ENCODE data around the gene PRKCZ. TPM values are rescaled to one million over a fixed set of nuclear protein-coding genes. Genes with fewer than 3 reads are reported as not detected.

Gene PRKCZ
- polyA plus RNA-seq, 1 of the 3 experiments (the other 2 are of a cell fraction), result 24.2 TPM

GRCh38 chr1:2174348-2175054 lies 124.3 kb downstream of the PRKCZ start (continued):
- no peak for TF ChIP-seq ZBTB33 (IDR thresholded peaks at IDR 0.05; ENCODE audit: borderline replicate concordance, low read depth)
- TF ChIP-seq EZH2phosphoT487 (IDR thresholded peaks at IDR 0.05; ENCODE audit: borderline replicate concordance, low read depth), result no peak
- TF ChIP-seq ELF1 (IDR thresholded peaks at IDR 0.05), result no peak
- TF ChIP-seq MEF2A (IDR thresholded peaks at IDR 0.05; ENCODE audit: borderline replicate concordance, low read depth), result no peak
- TF ChIP-seq SMC3 (IDR thresholded peaks at IDR 0.05; ENCODE audit: low read depth, low read length), result peak; percentile 60; the same call in 1 of the 2 replicates

- no peak for DNase-seq
- WGBS (ENCODE audit: low lambda C conversion rate), result 91% methylated on average over 9 of the region's 9 CpGs
- POLR2A ChIA-PET, result interaction anchor here (1.2 kb wide), 1 partner anchor 11 kb away, joined by 4 read pairs; no protein-coding TSS in a partner anchor
- no peaks in the 10 kb centered on the region for H3F3A ChIP-seq (replicated peaks; ENCODE audit: insufficient read depth)
- H3K9ac ChIP-seq, result no peak overlapping the region
- CTCF ChIA-PET, result interaction anchor here (0.6 to 5.4 kb wide), 38 partner anchors 9 to 350 kb away, joined by 3 to 65 read pairs (median 6); partner anchors contain the start of gene FAAP20
- no peaks in the 10 kb centered on the region for H3K27me3 ChIP-seq (ENCODE audit: insufficient read depth)
- no peak overlapping the region for H2AFZ ChIP-seq (ENCODE audit: low read depth)
- H3K4me3 ChIP-seq (ENCODE audit: low read depth in 2 of 2, low read length in 1 of 2), result no peak overlapping the region
- H4K20me1 ChIP-seq (ENCODE audit: insufficient read depth), result no peaks in the 10 kb centered on the region
- peaks cover 0 to 2% of the 10 kb centered on the region in 2 experiments; a peak in 1 of 4 replicates for H3K4me1 ChIP-seq (ENCODE audit: control insufficient read depth in 1 of 2, insufficient read depth in 2 of 2, low read depth in 1 of 2, low read length in 1 of 2)
- H3K27ac ChIP-seq (ENCODE audit: low read depth in 2 of 2, low read length in 1 of 2), result no peak overlapping the region
- H3K36me3 ChIP-seq (replicated peaks in 1 of 2; ENCODE audit: control insufficient read depth in 1 of 2, insufficient read depth in 2 of 2, low read length in 1 of 2), result peaks cover 0 to 3% of the 10 kb centered on the region in 2 experiments
- no peaks in the 10 kb centered on the region for H3K79me2 ChIP-seq (ENCODE audit: insufficient read depth)
- no peaks in the 10 kb centered on the region for H3K9me2 ChIP-seq
- H3K9me3 ChIP-seq, result no peaks in the 10 kb centered on the region
- no peak overlapping the region for H3K4me2 ChIP-seq
- TF ChIP-seq USF2 (IDR thresholded peaks at IDR 0.05; ENCODE audit: borderline replicate concordance, low read depth, low read length) (no peak), EP300 (IDR thresholded peaks at IDR 0.05; ENCODE audit: borderline replicate concordance in 1 of 2, low read depth in 1 of 2, low read length in 1 of 2) (no peak), ZBTB33 (IDR thresholded peaks at IDR 0.05; ENCODE audit: borderline replicate concordance, low read depth) (no peak), POLR2AphosphoS5 (IDR thresholded peaks at IDR 0.05; ENCODE audit: low read depth, low read length) (no peak), EZH2phosphoT487 (IDR thresholded peaks at IDR 0.05; ENCODE audit: borderline replicate concordance, low read depth) (no peak), GATA2 (CRISPR knock-in tag; IDR thresholded peaks at IDR 0.05) (no peak), RCOR1 (IDR thresholded peaks at IDR 0.05; ENCODE audit: low read length) (no peak), REST (IDR thresholded peaks at IDR 0.05; ENCODE audit: low read depth, low read length) (no peak), CTCF (IDR thresholded peaks at IDR 0.05) (no peak), RFX5 (IDR thresholded peaks at IDR 0.05; ENCODE audit: low read length) (no peak), GABPA (IDR thresholded peaks at IDR 0.05; ENCODE audit: low read depth) (no peak), NRF1 (IDR thresholded peaks at IDR 0.05; ENCODE audit: low read depth, low read length) (no peak), ELF1 (IDR thresholded peaks at IDR 0.05) (no peak), USF1 (IDR thresholded peaks at IDR 0.05; ENCODE audit: borderline replicate concordance, low read depth) (no peak)
These were observed 124.8 kb downstream of the PRKCZ start for GRCh38 chr1:2175055-2175414.

Measured in SK-N-SH (cell line).